GM23338 (cell line): ENCODE data around the gene SDR39U1.

Experiments
- EZH2 ChIP-seq: fragments of 200-600 bp; sonication (generic); IDR thresholded peaks from one replicate; pipeline ENCODE4 v1.8.0; 2017; ENCODE audit warnings: antibody characterized with exemption, mild to moderate bottlenecking, low read depth; ENCODE audit not compliant: unreplicated experiment
- EZH2phosphoT487 ChIP-seq: fragments of 200-600 bp; sonication (generic); IDR thresholded peaks from one replicate; pipeline ENCODE4 v1.8.1; 2018; ENCODE audit warnings: antibody characterized with exemption; ENCODE audit not compliant: unreplicated experiment
- STAT1 ChIP-seq: IDR thresholded peaks from one replicate; pipeline ENCODE4 v1.6.1; 2016; ENCODE audit warnings: antibody characterized with exemption; ENCODE audit not compliant: unreplicated experiment
- ZNF114 ChIP-seq: fragments of 250-450 bp; sonication (Bioruptor Pico); IDR thresholded peaks from 2 replicates; pipeline ENCODE4 v1.5.0; 2020; ENCODE audit warnings: mild to moderate bottlenecking, moderate library complexity
- TF ChIP-seq, protein P1 (sequence below), 2 experiments: fragments of 200-600 bp in 1 of 2; sonication (generic) in 1 of 2; conservative IDR thresholded peaks; 2 replicates each; pipeline versions ENCODE4 v1.5.1 to v1.6.1; 2016 to 2017; ENCODE audit warnings: antibody characterized with exemption in 2 of 2, low read depth in 2 of 2, mild to moderate bottlenecking in 2 of 2, moderate library complexity in 1 of 2
- TF ChIP-seq, protein P2 (sequence below): IDR thresholded peaks from one replicate; pipeline ENCODE4 v1.6.1; 2018; ENCODE audit warnings: antibody characterized with exemption; ENCODE audit not compliant: unreplicated experiment

DNA sequence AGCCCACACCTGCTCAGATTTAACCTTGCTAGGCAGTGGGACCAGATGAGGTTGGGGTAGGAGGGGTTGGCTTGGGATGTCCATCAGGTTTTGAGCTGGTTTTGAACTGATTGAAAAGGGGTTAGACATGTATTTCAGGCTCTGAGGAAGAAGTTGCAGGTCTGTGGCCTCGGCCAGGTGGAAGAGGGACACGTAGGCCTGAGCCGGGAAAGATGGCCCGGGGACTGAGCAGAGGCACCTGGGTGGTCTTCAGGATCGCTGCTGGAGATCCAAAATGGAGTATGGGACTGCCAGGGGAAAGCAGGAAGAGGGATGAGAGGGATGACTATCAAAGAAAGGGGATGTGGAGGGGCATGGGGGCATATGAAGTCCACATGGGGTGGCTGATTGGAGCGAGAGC, 36.2 kb downstream of the SDR39U1 start:
- TF ChIP-seq, protein P1, sequence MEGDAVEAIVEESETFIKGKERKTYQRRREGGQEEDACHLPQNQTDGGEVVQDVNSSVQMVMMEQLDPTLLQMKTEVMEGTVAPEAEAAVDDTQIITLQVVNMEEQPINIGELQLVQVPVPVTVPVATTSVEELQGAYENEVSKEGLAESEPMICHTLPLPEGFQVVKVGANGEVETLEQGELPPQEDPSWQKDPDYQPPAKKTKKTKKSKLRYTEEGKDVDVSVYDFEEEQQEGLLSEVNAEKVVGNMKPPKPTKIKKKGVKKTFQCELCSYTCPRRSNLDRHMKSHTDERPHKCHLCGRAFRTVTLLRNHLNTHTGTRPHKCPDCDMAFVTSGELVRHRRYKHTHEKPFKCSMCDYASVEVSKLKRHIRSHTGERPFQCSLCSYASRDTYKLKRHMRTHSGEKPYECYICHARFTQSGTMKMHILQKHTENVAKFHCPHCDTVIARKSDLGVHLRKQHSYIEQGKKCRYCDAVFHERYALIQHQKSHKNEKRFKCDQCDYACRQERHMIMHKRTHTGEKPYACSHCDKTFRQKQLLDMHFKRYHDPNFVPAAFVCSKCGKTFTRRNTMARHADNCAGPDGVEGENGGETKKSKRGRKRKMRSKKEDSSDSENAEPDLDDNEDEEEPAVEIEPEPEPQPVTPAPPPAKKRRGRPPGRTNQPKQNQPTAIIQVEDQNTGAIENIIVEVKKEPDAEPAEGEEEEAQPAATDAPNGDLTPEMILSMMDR (conservative IDR thresholded peaks at IDR 0.05; ENCODE audit: low read depth in 2 of 2) = no peak
- TF ChIP-seq EZH2phosphoT487 (no peak), EZH2 (no peak), STAT1 (no peak), ZNF114 (CRISPR knock-in tag) (no peak)
- TF ChIP-seq, protein P2, sequence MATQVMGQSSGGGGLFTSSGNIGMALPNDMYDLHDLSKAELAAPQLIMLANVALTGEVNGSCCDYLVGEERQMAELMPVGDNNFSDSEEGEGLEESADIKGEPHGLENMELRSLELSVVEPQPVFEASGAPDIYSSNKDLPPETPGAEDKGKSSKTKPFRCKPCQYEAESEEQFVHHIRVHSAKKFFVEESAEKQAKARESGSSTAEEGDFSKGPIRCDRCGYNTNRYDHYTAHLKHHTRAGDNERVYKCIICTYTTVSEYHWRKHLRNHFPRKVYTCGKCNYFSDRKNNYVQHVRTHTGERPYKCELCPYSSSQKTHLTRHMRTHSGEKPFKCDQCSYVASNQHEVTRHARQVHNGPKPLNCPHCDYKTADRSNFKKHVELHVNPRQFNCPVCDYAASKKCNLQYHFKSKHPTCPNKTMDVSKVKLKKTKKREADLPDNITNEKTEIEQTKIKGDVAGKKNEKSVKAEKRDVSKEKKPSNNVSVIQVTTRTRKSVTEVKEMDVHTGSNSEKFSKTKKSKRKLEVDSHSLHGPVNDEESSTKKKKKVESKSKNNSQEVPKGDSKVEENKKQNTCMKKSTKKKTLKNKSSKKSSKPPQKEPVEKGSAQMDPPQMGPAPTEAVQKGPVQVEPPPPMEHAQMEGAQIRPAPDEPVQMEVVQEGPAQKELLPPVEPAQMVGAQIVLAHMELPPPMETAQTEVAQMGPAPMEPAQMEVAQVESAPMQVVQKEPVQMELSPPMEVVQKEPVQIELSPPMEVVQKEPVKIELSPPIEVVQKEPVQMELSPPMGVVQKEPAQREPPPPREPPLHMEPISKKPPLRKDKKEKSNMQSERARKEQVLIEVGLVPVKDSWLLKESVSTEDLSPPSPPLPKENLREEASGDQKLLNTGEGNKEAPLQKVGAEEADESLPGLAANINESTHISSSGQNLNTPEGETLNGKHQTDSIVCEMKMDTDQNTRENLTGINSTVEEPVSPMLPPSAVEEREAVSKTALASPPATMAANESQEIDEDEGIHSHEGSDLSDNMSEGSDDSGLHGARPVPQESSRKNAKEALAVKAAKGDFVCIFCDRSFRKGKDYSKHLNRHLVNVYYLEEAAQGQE = no peak
